Hair follicular keratinocyte (primary cell): ENCODE results near the gene FLNC. TPM values are rescaled to one million over a fixed set of nuclear protein-coding genes. Genes with fewer than 3 reads are reported as not detected.

Source experiments
- total RNA-seq: library from RNA; depleted of rRNA; stranded (reverse); fragments of >200 nt; gene quantifications from 2 replicates; pipeline ENCODE4 v1.2.3, GENCODE V29; 2015

The FLNC gene, protein sequence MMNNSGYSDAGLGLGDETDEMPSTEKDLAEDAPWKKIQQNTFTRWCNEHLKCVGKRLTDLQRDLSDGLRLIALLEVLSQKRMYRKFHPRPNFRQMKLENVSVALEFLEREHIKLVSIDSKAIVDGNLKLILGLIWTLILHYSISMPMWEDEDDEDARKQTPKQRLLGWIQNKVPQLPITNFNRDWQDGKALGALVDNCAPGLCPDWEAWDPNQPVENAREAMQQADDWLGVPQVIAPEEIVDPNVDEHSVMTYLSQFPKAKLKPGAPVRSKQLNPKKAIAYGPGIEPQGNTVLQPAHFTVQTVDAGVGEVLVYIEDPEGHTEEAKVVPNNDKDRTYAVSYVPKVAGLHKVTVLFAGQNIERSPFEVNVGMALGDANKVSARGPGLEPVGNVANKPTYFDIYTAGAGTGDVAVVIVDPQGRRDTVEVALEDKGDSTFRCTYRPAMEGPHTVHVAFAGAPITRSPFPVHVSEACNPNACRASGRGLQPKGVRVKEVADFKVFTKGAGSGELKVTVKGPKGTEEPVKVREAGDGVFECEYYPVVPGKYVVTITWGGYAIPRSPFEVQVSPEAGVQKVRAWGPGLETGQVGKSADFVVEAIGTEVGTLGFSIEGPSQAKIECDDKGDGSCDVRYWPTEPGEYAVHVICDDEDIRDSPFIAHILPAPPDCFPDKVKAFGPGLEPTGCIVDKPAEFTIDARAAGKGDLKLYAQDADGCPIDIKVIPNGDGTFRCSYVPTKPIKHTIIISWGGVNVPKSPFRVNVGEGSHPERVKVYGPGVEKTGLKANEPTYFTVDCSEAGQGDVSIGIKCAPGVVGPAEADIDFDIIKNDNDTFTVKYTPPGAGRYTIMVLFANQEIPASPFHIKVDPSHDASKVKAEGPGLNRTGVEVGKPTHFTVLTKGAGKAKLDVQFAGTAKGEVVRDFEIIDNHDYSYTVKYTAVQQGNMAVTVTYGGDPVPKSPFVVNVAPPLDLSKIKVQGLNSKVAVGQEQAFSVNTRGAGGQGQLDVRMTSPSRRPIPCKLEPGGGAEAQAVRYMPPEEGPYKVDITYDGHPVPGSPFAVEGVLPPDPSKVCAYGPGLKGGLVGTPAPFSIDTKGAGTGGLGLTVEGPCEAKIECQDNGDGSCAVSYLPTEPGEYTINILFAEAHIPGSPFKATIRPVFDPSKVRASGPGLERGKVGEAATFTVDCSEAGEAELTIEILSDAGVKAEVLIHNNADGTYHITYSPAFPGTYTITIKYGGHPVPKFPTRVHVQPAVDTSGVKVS (N-terminal part only)
- 0.11 and 0.16 TPM in 2 replicates for total RNA-seq

DNA sequence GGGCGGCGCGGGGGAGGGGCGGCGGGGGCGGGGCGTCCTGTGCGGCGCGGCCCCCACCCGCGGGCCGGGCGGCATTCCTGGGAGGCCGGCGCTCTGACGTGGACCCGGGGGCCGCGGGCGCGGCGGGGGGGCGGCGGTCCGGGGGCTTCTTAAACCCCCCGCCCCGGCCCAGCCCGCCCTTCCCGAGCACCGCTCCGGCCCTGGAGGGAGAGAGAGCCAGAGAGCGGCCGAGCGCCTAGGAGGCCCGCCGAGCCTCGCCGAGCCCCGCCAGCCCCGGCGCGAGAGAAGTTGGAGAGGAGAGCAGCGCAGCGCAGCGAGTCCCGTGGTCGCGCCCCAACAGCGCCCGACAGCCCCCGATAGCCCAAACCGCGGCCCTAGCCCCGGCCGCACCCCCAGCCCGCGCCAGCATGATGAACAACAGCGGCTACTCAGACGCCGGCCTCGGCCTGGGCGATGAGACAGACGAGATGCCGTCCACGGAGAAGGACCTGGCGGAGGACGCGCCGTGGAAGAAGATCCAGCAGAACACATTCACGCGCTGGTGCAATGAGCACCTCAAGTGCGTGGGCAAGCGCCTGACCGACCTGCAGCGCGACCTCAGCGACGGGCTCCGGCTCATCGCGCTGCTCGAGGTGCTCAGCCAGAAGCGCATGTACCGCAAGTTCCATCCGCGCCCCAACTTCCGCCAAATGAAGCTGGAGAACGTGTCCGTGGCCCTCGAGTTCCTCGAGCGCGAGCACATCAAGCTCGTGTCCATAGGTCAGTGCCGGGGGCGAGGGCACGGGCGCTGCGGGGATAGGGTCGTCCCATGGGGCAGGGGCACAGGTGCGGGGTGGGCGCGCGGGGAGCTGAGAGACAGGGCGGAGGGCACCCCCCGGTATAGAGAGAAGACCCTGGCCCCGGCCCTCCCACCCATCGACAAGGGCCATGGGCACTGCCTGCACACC is at the start of gene FLNC:
FLNC (plus strand) TSS at position 176 of the 947 bp plus-strand sequence; CDS start at position 408, 232 bp downstream.

DNA sequence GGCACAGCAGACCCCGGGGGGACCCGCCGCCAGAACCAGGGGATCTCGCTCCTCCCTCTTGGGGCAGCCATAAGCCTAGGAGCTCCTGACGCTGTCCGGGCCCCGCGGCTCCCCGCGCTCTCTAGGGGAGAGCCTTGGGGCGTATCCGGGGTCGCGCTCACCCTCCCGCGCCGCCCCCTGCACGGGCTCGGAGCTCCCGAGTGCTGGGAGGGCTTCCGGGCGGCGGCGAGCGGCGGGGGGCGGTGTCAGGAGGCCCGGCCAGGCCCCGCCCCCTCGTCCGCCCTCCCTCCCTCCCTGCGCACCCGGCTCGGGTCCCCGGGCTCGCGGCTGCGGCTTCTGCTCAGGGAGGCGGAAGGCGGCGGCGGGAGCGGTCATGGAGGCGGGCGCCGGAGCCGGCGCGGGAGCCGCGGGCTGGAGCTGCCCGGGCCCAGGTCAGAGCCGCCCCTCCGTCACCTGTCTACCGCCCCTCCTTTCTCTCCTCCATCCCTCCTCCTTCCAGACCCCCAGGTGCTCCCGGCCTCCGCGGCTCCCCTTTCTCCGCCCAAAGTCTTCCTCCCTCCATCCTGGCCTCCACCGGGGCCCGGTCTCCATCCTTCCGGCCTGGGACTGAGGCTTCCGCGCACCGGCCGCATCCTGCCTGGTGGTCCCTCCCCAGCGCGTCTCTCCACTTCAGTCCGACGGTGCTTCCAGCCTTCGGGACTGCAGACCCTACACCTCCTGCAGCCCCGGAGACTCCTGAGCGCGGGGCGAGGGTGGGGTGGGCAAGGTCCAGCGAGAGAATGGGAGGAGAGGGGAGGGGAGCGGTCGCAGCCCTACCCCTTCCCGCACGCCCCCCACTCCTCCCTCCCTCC is 38.9 kb upstream of the FLNC start, which contains the start of gene CCDC136:
CCDC136 (plus strand) TSS at position 848 of the 851 bp plus-strand sequence. CDS start 444 bp downstream, outside the sequence.

DNA sequence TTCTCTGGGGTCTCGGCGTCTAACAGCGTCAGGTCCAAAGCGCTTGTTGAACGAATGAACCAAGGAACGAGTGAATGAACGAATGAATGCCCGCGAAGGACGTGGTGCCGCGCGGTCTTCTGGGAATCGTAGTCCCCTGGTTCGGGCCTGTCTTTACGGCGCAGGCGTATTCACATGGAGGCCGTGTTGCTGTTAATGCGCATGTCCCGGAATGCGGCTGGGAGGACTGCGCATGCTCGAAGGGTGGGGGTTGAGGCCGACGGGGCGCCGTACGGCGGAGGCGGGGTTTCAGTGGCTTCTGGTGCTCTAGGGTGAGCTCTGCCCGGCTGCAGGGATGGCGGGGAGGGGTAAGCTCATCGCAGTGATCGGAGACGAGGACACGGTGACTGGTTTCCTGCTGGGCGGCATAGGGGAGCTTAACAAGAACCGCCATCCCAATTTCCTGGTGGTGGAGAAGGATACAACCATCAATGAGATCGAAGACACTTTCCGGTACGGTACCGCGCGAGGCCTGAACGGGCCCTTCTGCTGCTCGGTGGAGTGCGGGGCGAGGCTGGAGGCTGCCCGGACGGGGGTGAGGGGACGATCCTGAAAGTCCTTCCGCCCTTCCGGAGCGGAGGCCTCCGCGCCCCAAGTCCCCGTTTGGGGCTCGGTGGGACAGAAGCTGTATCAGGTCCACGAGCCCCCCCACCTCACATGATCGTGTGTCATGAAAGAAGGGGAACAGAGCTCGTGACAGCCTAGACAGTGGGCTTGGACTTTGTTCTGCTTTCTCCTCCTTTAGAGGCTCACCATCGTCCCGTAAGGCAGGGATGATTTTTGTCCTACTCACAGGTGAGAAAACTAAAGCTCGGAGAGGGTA is 32.6 kb downstream of the FLNC start, which contains the start of gene ATP6V1F:
ATP6V1F (plus strand) TSS at position 286 of the 862 bp plus-strand sequence; CDS start at position 335, 49 bp downstream.

Other genes with a start within 250 kb of the FLNC start
- not detected in 2 replicates for gene GARIN1A, start 158.1 kb upstream of the FLNC start, total RNA-seq
- gene CALU, start 91.0 kb upstream of the FLNC start, total RNA-seq: 187 and 198 TPM in 2 replicates
- not detected in 2 replicates for gene OPN1SW, start 54.6 kb upstream of the FLNC start, total RNA-seq
- 0.11 and 0.39 TPM in 2 replicates for gene CCDC136, start 38.4 kb upstream of the FLNC start, total RNA-seq
- gene ATP6V1F, start 32.5 kb downstream of the FLNC start, total RNA-seq: 149 and 171 TPM in 2 replicates
- gene KCP, start 80.3 kb downstream of the FLNC start, total RNA-seq: 0.47 TPM in 1 of 2 replicates, not detected in the other
- 3.3 and 9.1 TPM in 2 replicates for gene IRF5, start 107.5 kb downstream of the FLNC start, total RNA-seq
- 40.5 and 42.7 TPM in 2 replicates for gene TNPO3, start 224.7 kb downstream of the FLNC start, total RNA-seq